ENCODE data around the gene TGFBR3. TPM values are rescaled to one million over a fixed set of nuclear protein-coding genes. Genes with fewer than 3 reads are reported as not detected.

Gene TGFBR3
- total and polyA plus RNA-seq, 10 donors: 5.2 to 254 (median 166) TPM

- H3K4me1 ChIP-seq: peaks cover 22 to 94% (median 78%) of the 10 kb centered on the region in 6 donors
- intact Hi-C loops (cut with DNase I; ENCODE audit: low total_unique reads): no loop called here
- 88 to 98% (median 92%) methylated on average over 5 of the region's 5 CpGs for WGBS, 5 donors
Observed at GRCh38 chr1:91807921-91808620, 77.9 kb downstream of the TGFBR3 start.

GRCh38 chr1:91806769-91807700 lies 78.9 kb downstream of the TGFBR3 start:
- H3K27me3 ChIP-seq (replicated peaks in 1 of 7): no peaks in the 10 kb centered on the region
- no peak overlapping the region for H3K4me3 ChIP-seq
- intact Hi-C loops (cut with DNase I; ENCODE audit: low total_unique reads): no loop called here
- peak overlapping the region in 6 of 8 donors; percentile 5 to 86 (median 50) for H3K27ac ChIP-seq
- no peak for DNase-seq
- H3K4me1 ChIP-seq: peaks cover 23 to 98% (median 80%) of the 10 kb centered on the region in 6 donors
- no peaks in the 10 kb centered on the region for H3K9me3 ChIP-seq
- TF ChIP-seq POLR2A (IDR thresholded peaks at IDR 0.05) (no peak), POLR2AphosphoS5 (IDR thresholded peaks at IDR 0.05) (no peak), CTCF (IDR thresholded peaks at IDR 0.05 in 8 of 11, conservative IDR thresholded peaks at IDR 0.05 in 3 of 11) (no peak)
- 81 to 87% (median 83%) methylated on average over 8 of the region's 8 CpGs for WGBS, 5 donors
- H3K36me3 ChIP-seq: no peaks in the 10 kb centered on the region

More at GRCh38 chr1:91807921-91808620, 77.9 kb downstream of the TGFBR3 start:
- no peaks in the 10 kb centered on the region for H3K36me3 ChIP-seq
- H3K9me3 ChIP-seq: no peaks in the 10 kb centered on the region
- H3K4me3 ChIP-seq: no peak overlapping the region
- TF ChIP-seq POLR2AphosphoS5 (IDR thresholded peaks at IDR 0.05) (no peak), POLR2A (IDR thresholded peaks at IDR 0.05) (no peak), CTCF (IDR thresholded peaks at IDR 0.05 in 8 of 11, conservative IDR thresholded peaks at IDR 0.05 in 3 of 11) (no peak)
- peak overlapping the region in 6 of 8 donors; percentile 5 to 86 (median 38) for H3K27ac ChIP-seq
- no peaks in the 10 kb centered on the region for H3K27me3 ChIP-seq (replicated peaks in 1 of 7)
- no peak for DNase-seq

GRCh38 chr1:91806181-91806768 lies 79.7 kb downstream of the TGFBR3 start:
- WGBS, 5 donors: 55 to 82% (median 70%) methylated on average over 8 of the region's 8 CpGs
- peak overlapping the region in 7 of 8 donors; percentile 14 to 86 (median 78) for H3K27ac ChIP-seq
- H3K4me3 ChIP-seq: no peak overlapping the region
- no peaks in the 10 kb centered on the region for H3K9me3 ChIP-seq
- H3K27me3 ChIP-seq (replicated peaks in 1 of 7): no peaks in the 10 kb centered on the region
- H3K4me1 ChIP-seq: peaks cover 23 to 98% (median 78%) of the 10 kb centered on the region in 6 donors
- no peaks in the 10 kb centered on the region for H3K36me3 ChIP-seq
- intact Hi-C loops (cut with DNase I; ENCODE audit: low total_unique reads): no loop called here
- TF ChIP-seq POLR2A (IDR thresholded peaks at IDR 0.05) (no peak), CTCF (IDR thresholded peaks at IDR 0.05 in 8 of 11, conservative IDR thresholded peaks at IDR 0.05 in 3 of 11) (no peak), POLR2AphosphoS5 (IDR thresholded peaks at IDR 0.05) (no peak)
- DNase-seq: no peak
